ENCODE data around the gene SLC25A47. TPM values are rescaled to one million over a fixed set of nuclear protein-coding genes. Genes with fewer than 3 reads are reported as not detected.
"Not testable (repeated sequence)": the region's sequence is repeated elsewhere in the genome, so short reads cannot be mapped to it uniquely, and the experiment has no call there.

The SLC25A47 gene
- total RNA-seq, 2 donors from 2014 or later = not detected

- DNase-seq (ENCODE audit: low spot score) = peak; percentile 47
- intact Hi-C loops (cut with DNase I) = no loop called here
These were observed 34.6 kb upstream of the SLC25A47 start for GRCh38 chr14:100288382-100289185.

DNA sequence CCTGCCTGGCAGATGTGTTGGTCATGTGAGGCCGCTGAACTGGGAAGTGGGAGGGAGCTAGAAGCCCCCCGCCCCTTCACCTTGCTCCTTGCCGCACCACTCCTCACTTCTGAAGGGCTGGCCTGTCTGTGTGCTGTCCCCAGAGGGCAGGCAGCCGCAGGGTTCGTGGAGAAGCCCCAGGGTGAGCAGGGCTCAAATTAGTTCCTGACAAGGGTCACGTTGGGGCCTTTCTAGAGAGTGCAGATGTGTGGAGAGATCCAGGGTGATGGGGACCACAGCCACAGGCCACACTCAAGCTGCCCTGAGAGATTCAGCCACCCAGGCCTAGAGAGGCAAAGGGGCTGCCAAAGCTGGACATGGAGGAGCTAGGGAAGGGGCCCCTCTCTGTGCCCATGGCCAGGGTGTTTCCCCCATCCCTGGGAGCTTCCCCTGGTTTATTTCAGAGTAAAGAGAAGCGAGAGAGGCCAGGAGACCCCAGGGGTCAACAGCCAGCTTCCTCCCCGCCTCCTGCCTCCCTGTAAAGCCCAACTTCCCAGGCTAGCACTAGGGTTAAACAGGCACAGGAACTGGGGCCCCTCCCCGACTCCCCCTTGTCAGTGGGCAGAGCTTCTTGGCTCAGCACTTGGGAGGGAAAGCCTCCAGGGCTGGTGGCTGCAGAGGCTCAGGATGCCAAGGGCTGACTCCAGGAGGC lies 33.1 kb upstream of the SLC25A47 start:
- peak; percentile 64 for DNase-seq (ENCODE audit: low spot score)
- intact Hi-C loops (cut with DNase I) = no loop called here

GRCh38 chr14:100290607-100291304 lies 32.4 kb upstream of the SLC25A47 start:
- DNase-seq (ENCODE audit: low spot score) = peak; percentile 47
- intact Hi-C loops (cut with DNase I) = no loop called here

GRCh38 chr14:100291305-100292075 lies 31.6 kb upstream of the SLC25A47 start:
- peak; percentile 42 for DNase-seq (ENCODE audit: low spot score)
- intact Hi-C loops (cut with DNase I) = no loop called here

DNA sequence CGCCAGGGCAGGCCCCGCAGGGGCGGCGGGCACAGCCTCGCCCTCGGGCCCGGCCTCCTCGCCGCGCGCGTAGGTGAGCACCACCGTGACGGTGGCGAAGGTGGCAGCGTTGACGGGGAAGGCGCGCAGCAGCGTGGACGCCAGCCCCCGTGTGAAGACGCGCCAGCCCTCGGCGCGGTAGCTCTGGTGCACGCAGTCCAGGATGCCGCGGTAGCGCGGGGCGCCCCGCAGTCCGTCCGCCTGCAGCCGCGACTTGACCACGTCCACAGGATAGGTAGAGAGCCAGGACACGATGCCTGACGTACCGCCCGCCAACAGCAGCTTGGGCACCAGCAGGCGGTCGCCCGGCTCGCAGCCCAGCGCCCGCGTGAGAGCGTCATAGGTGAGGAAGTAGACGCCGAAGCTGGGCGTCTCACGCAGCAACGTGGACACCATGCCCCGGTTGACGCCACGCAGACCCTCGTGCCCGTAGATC lies 30.8 kb upstream of the SLC25A47 start:
- DNase-seq (ENCODE audit: low spot score) = peak; percentile 73
- intact Hi-C loops (cut with DNase I) = no loop called here

- DNase-seq (ENCODE audit: low spot score) = peak; percentile 79
- intact Hi-C loops (cut with DNase I) = no loop called here
These were observed 30.2 kb upstream of the SLC25A47 start for GRCh38 chr14:100292776-100293461.

GRCh38 chr14:100293497-100294212 lies 29.5 kb upstream of the SLC25A47 start:
- DNase-seq (ENCODE audit: low spot score) = peak; percentile 26
- intact Hi-C loops (cut with DNase I) = no loop called here

GRCh38 chr14:100294213-100294962 lies 28.8 kb upstream of the SLC25A47 start:
- intact Hi-C loops (cut with DNase I) = no loop called here
- DNase-seq (ENCODE audit: low spot score) = peak; percentile 82

DNA sequence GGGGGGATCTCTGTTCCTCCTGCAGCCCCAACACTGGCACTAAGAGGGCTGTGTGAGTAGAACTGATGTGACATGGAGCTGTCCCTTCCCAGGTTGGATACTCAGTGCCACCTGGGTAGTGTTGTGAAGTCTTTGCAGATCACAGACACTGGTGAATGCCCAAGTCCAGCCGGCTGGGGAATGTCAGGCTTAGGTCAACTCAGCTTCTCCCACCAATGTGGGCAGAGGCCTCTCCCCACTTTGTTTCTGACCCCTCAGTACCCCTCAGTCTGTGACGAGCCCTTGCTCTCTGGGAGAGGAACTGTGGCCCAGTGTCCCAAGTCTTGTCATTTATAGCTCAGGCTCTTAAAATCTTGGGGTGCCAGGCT lies 28.2 kb upstream of the SLC25A47 start:
- intact Hi-C loops (cut with DNase I) = no loop called here
- peak; percentile 44 for DNase-seq (ENCODE audit: low spot score)

DNA sequence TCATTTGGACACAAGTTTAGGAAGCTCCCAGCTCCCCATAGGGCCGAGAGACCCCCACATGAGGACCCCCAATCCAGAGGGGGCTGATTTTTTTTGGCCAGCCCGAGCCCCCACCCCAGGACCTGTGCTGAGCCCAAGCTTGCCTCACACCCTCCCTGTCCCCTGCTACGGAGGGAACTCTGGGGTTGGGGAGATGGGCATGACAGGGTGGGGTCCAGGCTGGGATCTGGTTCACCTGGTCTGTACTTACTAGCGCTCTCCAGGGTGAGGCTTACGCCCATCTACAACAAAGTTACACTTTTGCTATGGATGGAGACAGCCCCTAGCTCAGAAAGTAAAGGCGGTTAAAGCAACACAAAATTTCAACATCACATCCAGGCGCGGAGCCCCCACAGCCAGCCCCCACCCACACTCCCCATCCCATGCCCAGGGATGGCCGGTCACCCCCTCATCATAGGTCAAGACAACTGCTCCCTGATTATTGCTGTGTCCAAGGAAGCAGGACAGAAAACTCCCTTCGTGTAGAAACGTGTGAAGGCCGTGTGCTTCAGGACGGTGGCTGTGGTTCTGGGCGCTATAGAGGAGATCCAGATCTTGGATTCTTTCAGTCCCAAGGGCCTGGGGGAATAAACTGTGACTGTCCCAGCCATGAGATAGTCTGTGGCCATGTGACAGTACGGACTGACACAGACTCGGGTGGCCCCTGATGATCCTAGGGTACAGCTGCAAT lies 27.6 kb upstream of the SLC25A47 start:
- intact Hi-C loops (cut with DNase I) = no loop called here
- peak; percentile 67 for DNase-seq (ENCODE audit: low spot score)

DNA sequence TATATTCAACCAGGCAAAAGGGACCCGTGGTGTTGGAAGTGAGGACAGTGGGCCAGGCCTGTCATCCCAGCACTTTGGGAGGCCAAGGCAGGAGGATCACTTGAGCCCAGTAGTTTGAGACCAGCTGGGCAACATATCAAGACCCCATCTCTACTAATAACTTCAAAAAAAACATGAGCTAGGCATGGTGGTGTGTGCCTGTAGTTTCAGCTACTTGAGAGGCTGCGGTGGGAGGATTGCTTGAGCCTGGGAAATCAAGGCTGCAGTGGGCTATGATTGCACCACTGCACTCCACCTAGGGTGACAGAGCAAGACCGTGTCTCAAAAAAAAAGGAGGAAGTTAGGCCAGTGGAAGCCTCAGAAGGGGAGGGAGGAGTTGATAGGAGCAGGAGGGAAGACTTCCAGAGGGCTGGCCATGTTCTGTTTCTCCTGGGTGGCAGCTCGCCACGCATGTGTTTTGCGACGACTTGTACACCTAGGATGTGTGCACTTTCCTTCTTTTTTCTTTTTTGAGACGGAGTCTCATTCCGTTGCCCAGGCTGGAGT lies 27.0 kb upstream of the SLC25A47 start:
- intact Hi-C loops (cut with DNase I) = no loop called here
- peak; percentile 64 for DNase-seq (ENCODE audit: low spot score)

DNA sequence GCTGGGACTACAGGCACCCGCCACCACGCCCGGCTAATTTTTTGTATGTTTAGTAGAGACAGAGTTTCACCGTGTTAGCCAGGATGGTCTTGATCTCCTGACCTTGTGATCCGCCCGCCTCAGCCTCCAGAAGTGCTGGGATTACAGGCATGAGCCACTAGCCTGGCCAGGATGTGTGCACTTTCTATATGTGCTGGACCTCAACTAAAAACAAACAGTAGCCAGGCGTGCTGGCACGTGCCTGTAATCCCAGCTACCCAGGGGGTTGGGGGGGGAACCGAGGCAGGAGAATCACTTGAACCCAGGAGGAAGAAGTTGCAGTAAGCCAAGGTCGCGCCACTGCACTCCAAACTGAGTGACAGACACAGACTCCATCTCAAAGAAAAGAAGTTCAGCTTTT lies 26.4 kb upstream of the SLC25A47 start:
- intact Hi-C loops (cut with DNase I) = not testable (repeated sequence)

GRCh38 chr14:100297320-100298300 lies 25.5 kb upstream of the SLC25A47 start:
- intact Hi-C loops (cut with DNase I) = no loop called here
- peak; percentile 93 for DNase-seq (ENCODE audit: low spot score)

More for the DNA sequence above, 26.4 kb upstream of the SLC25A47 start:
- peak; percentile 62 for DNase-seq (ENCODE audit: low spot score)

GRCh38 chr14:100298551-100299237 lies 24.4 kb upstream of the SLC25A47 start:
- peak; percentile 72 for DNase-seq (ENCODE audit: low spot score)
- intact Hi-C loops (cut with DNase I) = no loop called here

DNA sequence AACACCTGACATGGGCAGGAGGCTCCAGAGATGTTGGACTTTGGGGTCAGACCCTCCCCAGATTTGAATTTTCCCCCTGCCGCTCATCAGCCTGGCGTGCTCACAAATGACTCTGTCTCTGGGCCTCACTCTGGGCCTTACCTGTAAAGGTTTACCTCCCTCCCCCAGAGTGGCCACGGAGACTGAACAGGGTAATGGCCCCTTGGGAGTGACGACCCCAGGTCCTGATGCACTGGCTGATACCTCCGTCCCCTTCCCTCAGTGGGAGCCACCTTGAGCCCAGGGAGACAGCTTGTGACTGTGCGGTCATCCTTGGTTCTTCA lies 23.9 kb upstream of the SLC25A47 start:
- intact Hi-C loops (cut with DNase I) = no loop called here
- DNase-seq (ENCODE audit: low spot score) = no peak

All from posterior vena cava (tissue), 2 donors.